ENCODE data around the gene TJAP1.

DNA sequence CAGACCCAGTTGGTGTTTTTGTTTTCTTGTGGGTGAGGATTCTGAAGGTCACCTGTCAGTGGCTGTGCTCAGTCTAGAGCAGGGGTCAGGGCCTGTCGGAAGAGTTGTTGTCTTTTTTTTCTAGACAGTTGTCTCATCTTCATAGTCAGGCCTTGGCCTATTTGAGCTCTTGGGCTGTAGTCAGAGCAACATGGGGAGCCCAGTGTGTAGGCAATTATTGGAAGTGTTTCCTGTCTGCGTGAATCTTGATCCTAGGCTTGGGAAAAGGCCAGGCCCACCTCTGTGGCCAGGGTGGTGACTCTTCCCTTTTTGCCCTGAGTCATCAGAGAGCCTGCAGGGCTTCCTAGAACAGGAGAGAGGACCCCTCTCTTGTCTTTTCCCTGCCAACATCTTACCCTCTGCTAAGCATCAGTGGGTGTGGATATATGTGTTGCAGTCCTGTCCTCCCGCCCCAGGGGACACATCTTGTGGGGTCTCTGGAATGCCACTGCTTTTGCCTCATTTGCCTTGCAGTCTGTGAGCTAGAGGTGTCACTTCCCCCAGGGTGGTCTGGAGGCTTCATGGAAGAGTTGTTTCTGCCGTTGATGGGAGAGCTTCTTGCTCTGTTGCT lies 11.4 kb downstream of the TJAP1 start:
- TF ChIP-seq, protein P1, sequence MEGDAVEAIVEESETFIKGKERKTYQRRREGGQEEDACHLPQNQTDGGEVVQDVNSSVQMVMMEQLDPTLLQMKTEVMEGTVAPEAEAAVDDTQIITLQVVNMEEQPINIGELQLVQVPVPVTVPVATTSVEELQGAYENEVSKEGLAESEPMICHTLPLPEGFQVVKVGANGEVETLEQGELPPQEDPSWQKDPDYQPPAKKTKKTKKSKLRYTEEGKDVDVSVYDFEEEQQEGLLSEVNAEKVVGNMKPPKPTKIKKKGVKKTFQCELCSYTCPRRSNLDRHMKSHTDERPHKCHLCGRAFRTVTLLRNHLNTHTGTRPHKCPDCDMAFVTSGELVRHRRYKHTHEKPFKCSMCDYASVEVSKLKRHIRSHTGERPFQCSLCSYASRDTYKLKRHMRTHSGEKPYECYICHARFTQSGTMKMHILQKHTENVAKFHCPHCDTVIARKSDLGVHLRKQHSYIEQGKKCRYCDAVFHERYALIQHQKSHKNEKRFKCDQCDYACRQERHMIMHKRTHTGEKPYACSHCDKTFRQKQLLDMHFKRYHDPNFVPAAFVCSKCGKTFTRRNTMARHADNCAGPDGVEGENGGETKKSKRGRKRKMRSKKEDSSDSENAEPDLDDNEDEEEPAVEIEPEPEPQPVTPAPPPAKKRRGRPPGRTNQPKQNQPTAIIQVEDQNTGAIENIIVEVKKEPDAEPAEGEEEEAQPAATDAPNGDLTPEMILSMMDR (IDR thresholded peaks at IDR 0.05; ENCODE audit: low read depth, low read length): no peak
- no peak for TF ChIP-seq EZH2phosphoT487 (IDR thresholded peaks at IDR 0.05; ENCODE audit: low read depth)
